ENCODE measurements around the gene CCDC107.
A peak's percentile ranks its signal among the peaks of the same experiment; 100 is the strongest.

CCDC107 gene

GRCh38 chr9:35646533-35647265, 11.4 kb upstream of the CCDC107 start (continued):
- TF ChIP-seq, protein P1, sequence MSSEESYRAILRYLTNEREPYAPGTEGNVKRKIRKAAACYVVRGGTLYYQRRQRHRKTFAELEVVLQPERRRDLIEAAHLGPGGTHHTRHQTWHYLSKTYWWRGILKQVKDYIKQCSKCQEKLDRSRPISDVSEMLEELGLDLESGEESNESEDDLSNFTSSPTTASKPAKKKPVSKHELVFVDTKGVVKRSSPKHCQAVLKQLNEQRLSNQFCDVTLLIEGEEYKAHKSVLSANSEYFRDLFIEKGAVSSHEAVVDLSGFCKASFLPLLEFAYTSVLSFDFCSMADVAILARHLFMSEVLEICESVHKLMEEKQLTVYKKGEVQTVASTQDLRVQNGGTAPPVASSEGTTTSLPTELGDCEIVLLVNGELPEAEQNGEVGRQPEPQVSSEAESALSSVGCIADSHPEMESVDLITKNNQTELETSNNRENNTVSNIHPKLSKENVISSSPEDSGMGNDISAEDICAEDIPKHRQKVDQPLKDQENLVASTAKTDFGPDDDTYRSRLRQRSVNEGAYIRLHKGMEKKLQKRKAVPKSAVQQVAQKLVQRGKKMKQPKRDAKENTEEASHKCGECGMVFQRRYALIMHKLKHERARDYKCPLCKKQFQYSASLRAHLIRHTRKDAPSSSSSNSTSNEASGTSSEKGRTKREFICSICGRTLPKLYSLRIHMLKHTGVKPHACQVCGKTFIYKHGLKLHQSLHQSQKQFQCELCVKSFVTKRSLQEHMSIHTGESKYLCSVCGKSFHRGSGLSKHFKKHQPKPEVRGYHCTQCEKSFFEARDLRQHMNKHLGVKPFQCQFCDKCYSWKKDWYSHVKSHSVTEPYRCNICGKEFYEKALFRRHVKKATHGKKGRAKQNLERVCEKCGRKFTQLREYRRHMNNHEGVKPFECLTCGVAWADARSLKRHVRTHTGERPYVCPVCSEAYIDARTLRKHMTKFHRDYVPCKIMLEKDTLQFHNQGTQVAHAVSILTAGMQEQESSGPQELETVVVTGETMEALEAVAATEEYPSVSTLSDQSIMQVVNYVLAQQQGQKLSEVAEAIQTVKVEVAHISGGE (tag by site-specific recombination; conservative IDR thresholded peaks at IDR 0.05; ENCODE audit: low read depth), result peak; percentile 96
- peak; percentile 81 for TF ChIP-seq ZBTB20 (tag by site-specific recombination; IDR thresholded peaks at IDR 0.05)
- no peak for TF ChIP-seq ZNF704 (tag by site-specific recombination; IDR thresholded peaks at IDR 0.05)
- TF ChIP-seq, protein P2, sequence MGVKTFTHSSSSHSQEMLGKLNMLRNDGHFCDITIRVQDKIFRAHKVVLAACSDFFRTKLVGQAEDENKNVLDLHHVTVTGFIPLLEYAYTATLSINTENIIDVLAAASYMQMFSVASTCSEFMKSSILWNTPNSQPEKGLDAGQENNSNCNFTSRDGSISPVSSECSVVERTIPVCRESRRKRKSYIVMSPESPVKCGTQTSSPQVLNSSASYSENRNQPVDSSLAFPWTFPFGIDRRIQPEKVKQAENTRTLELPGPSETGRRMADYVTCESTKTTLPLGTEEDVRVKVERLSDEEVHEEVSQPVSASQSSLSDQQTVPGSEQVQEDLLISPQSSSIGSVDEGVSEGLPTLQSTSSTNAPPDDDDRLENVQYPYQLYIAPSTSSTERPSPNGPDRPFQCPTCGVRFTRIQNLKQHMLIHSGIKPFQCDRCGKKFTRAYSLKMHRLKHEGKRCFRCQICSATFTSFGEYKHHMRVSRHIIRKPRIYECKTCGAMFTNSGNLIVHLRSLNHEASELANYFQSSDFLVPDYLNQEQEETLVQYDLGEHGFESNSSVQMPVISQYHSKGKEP (tag by site-specific recombination; IDR thresholded peaks at IDR 0.05), result 0 out of 2 replicates have a peak, but pooled peaks have one; percentile 31
- peak; percentile 73; the same call in 1 of the 2 replicates for TF ChIP-seq ZNF423 (tag by site-specific recombination; IDR thresholded peaks at IDR 0.05)
- no peak for TF ChIP-seq YY1 (tag by site-specific recombination; IDR thresholded peaks at IDR 0.05)
- no peak for TF ChIP-seq ZNF221 (tag by site-specific recombination; IDR thresholded peaks at IDR 0.05; ENCODE audit: borderline replicate concordance)
- TF ChIP-seq ZFP69B (tag by site-specific recombination; IDR thresholded peaks at IDR 0.05), result peak; percentile 48; the same call in 1 of the 2 replicates
- peak; percentile 94 for TF ChIP-seq ZNF2 (tag by site-specific recombination; IDR thresholded peaks at IDR 0.05)
- TF ChIP-seq MYNN (tag by site-specific recombination; IDR thresholded peaks at IDR 0.05; ENCODE audit: borderline replicate concordance), result no peak
- peak; percentile 59 for TF ChIP-seq SP7 (tag by site-specific recombination; IDR thresholded peaks at IDR 0.05)
- TF ChIP-seq REPIN1 (tag by site-specific recombination; IDR thresholded peaks at IDR 0.05; ENCODE audit: low read depth), result 0 out of 2 replicates have a peak, but pooled peaks have one; percentile 25
- TF ChIP-seq ZNF792 (tag by site-specific recombination; IDR thresholded peaks at IDR 0.05), result no peak
- no peak for TF ChIP-seq ZNF518A (tag by site-specific recombination; conservative IDR thresholded peaks at IDR 0.05; ENCODE audit: low read depth)
- no peak for TF ChIP-seq INSM2 (tag by site-specific recombination; IDR thresholded peaks at IDR 0.05)
- TF ChIP-seq ZBTB8A (tag by site-specific recombination; IDR thresholded peaks at IDR 0.05), result peak; percentile 38; the same call in 1 of the 2 replicates
- no peak for TF ChIP-seq ZNF266 (tag by site-specific recombination; IDR thresholded peaks at IDR 0.05; ENCODE audit: low read depth)
- TF ChIP-seq, protein P3, sequence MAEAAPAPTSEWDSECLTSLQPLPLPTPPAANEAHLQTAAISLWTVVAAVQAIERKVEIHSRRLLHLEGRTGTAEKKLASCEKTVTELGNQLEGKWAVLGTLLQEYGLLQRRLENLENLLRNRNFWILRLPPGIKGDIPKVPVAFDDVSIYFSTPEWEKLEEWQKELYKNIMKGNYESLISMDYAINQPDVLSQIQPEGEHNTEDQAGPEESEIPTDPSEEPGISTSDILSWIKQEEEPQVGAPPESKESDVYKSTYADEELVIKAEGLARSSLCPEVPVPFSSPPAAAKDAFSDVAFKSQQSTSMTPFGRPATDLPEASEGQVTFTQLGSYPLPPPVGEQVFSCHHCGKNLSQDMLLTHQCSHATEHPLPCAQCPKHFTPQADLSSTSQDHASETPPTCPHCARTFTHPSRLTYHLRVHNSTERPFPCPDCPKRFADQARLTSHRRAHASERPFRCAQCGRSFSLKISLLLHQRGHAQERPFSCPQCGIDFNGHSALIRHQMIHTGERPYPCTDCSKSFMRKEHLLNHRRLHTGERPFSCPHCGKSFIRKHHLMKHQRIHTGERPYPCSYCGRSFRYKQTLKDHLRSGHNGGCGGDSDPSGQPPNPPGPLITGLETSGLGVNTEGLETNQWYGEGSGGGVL (tag by site-specific recombination; IDR thresholded peaks at IDR 0.05), result peak; percentile 32; the same call in 1 of the 2 replicates

All from HEK293 (cell line).